Activated naive CD4-positive, alpha-beta T cell treated with Interleukin-2 at 50 U/mL for 16 hours (primary cell): Measurements from ENCODE around the gene CERS1.

ENCODE experiments used
- DNase-seq: peaks from one replicate; pipeline ENCODE4 v3.0.0-alpha.2; 2020

CERS1 gene

GRCh38 chr19:18853755-18854427 lies 42.1 kb downstream of the CERS1 start:
- DNase-seq = no peak

- DNase-seq = no peak
Observed at GRCh38 chr19:18852648-18853047, 43.3 kb downstream of the CERS1 start.

- DNase-seq = no peak
Observed at GRCh38 chr19:18851673-18852325, 44.2 kb downstream of the CERS1 start.

GRCh38 chr19:18850471-18851375 lies 45.2 kb downstream of the CERS1 start:
- no peak for DNase-seq

- DNase-seq = no peak
Observed at GRCh38 chr19:18849838-18850400, 46.0 kb downstream of the CERS1 start.

- peak; percentile 45 for DNase-seq
Observed at GRCh38 chr19:18848878-18849661, 46.9 kb downstream of the CERS1 start.

- no peak for DNase-seq
Observed at GRCh38 chr19:18847549-18848463, 48.2 kb downstream of the CERS1 start.

GRCh38 chr19:18846862-18847548 lies 49.0 kb downstream of the CERS1 start:
- peak; percentile 70 for DNase-seq

GRCh38 chr19:18845961-18846360 lies 50.0 kb downstream of the CERS1 start:
- no peak for DNase-seq

- DNase-seq = no peak
Observed at GRCh38 chr19:18844806-18845329, 51.1 kb downstream of the CERS1 start.

GRCh38 chr19:18843960-18844359 lies 52.0 kb downstream of the CERS1 start:
- no peak for DNase-seq

- DNase-seq = no peak
Observed at GRCh38 chr19:18842166-18842565, 53.8 kb downstream of the CERS1 start.

- no peak for DNase-seq
Observed at GRCh38 chr19:18841400-18841799, 54.6 kb downstream of the CERS1 start.

GRCh38 chr19:18840288-18841267 lies 55.4 kb downstream of the CERS1 start:
- DNase-seq = no peak

GRCh38 chr19:18839465-18840287 lies 56.3 kb downstream of the CERS1 start:
- no peak for DNase-seq

GRCh38 chr19:18834644-18834984 lies 61.3 kb downstream of the CERS1 start:
- DNase-seq = no peak

GRCh38 chr19:18833849-18834643 lies 61.9 kb downstream of the CERS1 start:
- peak; percentile 21 for DNase-seq

GRCh38 chr19:18833141-18833476 lies 62.8 kb downstream of the CERS1 start:
- DNase-seq = no peak
